Sciatic nerve (tissue), 2 donors: ENCODE measurements around the gene DAGLA. TPM values are rescaled to one million over a fixed set of nuclear protein-coding genes. Genes with fewer than 3 reads are reported as not detected.

ENCODE experiments used
- ATAC-seq: fragments of 200-7000 bp; cut with Tn5 transposase; one replicate; pipeline ENCODE4 v1.9.1; 2020; ENCODE audit warnings: mild to moderate bottlenecking, moderate library complexity
- DNase-seq: peaks from one replicate; pipeline ENCODE4 v3.0.0-alpha.2; 2020; ENCODE audit warnings: low spot score
- intact Hi-C: fragments of 100-400 bp; cut with DNase I; formaldehyde crosslinking; loops from one replicate; pipeline ENCODE4 v1.14.2; 2022
- total RNA-seq: library from RNA; stranded (reverse); fragmentation: NEBNext Ultra II Directional; extraction: Animal tissue kit (Norgen Biotek cat#: 25700); gene quantifications from one replicate; pipeline ENCODE4 v1.2.1, GENCODE V29; 2021
- donor health status: DM: no; HTN: no; CAD: no.
- donor health status: DM: no; HTN: no; CAD: no.

Gene DAGLA
- total RNA-seq, 1 donor from 2014 or later, result 4.8 TPM

DNA sequence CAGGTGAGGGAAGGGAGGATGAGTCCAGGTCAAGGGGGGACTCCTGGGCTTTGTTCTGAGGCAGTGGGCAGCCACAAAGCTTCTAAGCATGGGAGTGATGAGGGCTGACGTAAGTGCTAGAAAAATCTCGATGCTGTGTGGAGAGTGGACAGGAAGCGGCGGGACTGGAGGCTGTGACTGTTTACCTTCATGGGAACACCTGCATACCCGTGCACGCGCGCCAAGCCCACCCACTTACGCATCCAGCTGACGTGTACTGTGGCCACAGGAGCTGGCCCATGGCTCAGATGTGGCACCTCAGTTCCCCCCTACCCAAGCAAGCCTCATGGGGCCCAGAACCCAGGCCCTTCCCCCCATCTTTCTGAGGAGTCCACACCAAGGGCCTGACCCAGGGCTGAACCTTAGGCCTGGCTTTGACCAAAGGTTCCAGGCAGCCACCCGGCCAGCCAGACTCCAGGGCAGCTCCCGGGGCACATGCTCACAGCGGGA lies 86.2 kb downstream of the DAGLA start:
- no peak for ATAC-seq
- intact Hi-C loops, result no loop called here
- DNase-seq, result no peak

- no peak for ATAC-seq
- intact Hi-C loops, result no loop called here
- no peak for DNase-seq
These were observed 88.3 kb downstream of the DAGLA start for GRCh38 chr11:61768376-61769076.

DNA sequence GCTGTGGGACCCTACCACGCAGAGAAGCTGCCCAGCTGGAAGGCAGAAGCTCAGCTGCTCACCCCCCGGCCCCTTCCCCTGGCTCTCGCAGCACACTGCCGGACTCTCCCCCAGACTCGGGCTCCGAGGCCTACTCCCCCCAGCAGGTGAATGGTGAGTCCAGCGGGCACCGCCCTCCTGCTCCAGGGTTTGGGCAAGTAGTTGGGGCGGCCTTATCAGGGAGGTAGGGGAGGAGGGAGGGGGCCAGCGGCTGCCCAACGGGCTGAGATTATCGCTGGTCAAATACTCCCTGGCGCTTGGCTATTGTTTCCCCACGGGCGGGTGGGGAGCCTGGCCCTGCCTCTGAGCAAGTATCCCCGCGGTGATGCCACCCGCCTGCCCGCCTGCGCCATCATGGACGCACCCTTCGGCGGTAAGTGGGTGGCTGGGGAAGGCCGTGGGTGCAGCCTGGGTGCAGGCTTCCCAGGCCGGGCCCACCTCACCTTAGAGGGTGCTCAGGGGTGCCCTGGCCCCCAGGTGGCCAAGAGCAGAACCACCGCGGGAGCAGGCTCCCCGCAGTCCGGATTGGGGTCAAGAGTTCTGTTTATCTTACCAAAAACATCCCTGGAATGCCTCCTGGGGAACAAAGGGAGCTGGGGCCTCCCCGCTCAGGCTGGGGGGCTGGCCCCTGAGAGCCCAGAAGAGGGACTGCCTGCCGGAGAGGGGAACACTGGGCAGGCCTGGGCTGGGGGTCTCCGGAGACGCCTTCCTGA lies 89.2 kb downstream of the DAGLA start:
- intact Hi-C loops, result no loop called here
- ATAC-seq, result no peak
- DNase-seq, result no peak

DNA sequence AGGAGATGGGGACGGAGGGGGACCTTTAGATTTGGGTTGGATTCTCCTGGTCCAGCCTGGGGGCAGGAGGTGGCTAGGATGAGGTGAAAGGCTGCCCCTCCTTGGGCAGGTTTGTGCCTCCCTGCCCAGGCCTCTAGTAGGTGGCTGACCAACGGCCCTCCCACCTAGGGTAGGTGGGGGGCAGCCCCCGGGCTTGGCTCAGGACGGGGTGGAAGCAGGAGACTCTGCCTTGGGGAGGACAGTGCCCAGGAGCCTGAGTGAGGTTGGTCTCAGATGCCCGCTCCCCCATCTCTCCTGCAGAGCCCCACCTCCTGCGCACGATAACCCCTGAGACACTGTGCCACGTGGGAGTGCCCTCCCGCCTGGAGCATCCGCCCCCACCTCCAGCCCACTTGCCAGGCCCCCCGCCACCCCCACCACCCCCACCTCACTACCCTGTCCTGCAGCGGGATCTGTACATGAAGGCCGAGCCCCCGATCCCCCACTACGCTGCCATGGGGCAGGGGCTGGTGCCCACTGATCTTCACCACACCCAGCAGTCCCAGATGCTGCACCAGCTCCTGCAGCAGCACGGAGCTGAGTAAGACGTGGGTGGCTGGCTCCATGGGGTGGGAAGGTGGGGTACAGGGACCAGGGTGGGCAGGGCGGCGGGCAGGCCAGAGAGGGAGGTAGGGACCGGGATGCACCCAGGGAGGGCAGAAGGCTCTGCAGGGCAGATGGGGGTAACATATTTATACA lies 89.9 kb downstream of the DAGLA start:
- ATAC-seq (no peak), DNase-seq (no peak)
- intact Hi-C loops, result no loop called here

DNA sequence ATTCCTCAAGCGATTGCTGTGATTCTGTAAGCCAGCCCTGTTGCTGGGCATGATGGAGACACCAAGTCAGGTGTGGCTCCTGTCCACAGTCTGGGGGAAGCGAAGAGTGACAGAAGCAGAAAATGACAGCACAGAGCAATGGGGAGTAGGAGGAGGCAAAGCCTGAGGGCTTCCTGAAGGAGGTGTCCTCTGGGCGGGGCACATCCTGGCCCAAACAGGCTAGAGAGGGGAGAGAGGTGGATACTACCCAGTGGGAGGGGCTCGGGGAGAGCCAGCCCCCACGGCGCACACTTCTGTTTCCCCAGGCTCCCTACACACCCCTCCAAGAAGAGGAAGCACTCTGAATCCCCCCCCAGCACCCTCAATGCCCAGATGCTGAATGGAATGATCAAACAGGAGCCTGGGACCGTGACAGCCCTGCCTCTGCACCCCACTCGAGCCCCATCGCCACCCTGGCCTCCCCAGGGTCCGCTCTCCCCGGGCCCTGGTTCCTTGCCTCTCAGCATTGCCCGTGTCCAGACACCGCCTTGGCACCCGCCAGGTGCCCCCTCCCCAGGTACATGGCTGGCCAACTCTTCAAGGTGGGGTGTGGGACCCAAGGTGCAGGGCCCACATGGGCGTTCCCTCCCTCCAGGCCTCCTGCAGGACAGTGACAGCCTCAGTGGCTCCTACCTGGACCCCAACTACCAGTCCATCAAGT lies 91.2 kb downstream of the DAGLA start:
- no peak for DNase-seq
- no peak for ATAC-seq
- intact Hi-C loops, result no loop called here

- DNase-seq (no peak), ATAC-seq (no peak)
- intact Hi-C loops, result no loop called here
These were observed 91.8 kb downstream of the DAGLA start for GRCh38 chr11:61771985-61772455.

GRCh38 chr11:61773356-61773755 lies 93.2 kb downstream of the DAGLA start:
- ATAC-seq (no peak), DNase-seq (no peak)
- intact Hi-C loops, result no loop called here

GRCh38 chr11:61773809-61774208 lies 93.6 kb downstream of the DAGLA start:
- DNase-seq (no peak), ATAC-seq (no peak)
- intact Hi-C loops, result no loop called here

DNA sequence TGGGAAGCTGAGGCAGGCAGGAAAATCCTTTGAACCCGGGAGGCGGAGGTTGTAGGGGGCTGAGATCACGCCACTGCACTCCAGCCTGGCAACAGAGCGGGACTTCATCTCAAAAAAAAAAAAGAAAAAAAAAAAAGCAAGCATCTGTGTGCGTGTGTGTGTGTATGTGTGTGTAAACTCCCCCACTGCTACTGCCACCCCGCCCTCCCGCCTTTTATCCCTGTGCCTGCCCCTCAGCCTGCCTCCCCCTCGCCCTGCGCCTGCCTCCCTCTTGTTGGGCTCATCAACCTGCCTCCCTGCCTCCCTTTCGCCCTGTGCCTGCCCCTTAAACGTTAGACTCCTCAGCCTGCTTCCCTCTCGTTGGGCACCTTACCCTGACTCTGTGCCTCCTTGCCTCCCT lies 94.2 kb downstream of the DAGLA start:
- intact Hi-C loops, result no loop called here
- DNase-seq, result no peak
- ATAC-seq, result no peak

GRCh38 chr11:61775106-61775505 lies 94.9 kb downstream of the DAGLA start:
- ATAC-seq (no peak), DNase-seq (no peak)
- intact Hi-C loops, result no loop called here

- intact Hi-C loops, result no loop called here
These were observed 95.7 kb downstream of the DAGLA start for GRCh38 chr11:61775606-61776554.

GRCh38 chr11:61776561-61777075 lies 96.4 kb downstream of the DAGLA start:
- no peak for ATAC-seq
- intact Hi-C loops, result no loop called here

More at GRCh38 chr11:61775606-61776554, 95.7 kb downstream of the DAGLA start:
- DNase-seq (no peak), ATAC-seq (peak; percentile 17)

GRCh38 chr11:61777234-61778090 lies 97.3 kb downstream of the DAGLA start:
- peak; percentile 84 for DNase-seq
- intact Hi-C loops, result no loop called here
- peak; percentile 76 for ATAC-seq

More at GRCh38 chr11:61776561-61777075, 96.4 kb downstream of the DAGLA start:
- peak; percentile 82 for DNase-seq

- ATAC-seq (no peak), DNase-seq (no peak)
- intact Hi-C loops, result no loop called here
These were observed 98.2 kb downstream of the DAGLA start for GRCh38 chr11:61778357-61778886.

- no peak for ATAC-seq
- no peak for DNase-seq
- intact Hi-C loops, result no loop called here
These were observed 98.9 kb downstream of the DAGLA start for GRCh38 chr11:61778920-61779650.
